Sigmoid colon (tissue), 3 donors: ENCODE results near the gene RIPK1.

ENCODE experiments used
- POLR2A ChIP-seq, 2 donors: fragments of 450-650 bp; IDR thresholded peaks; one replicate each; pipeline ENCODE4 v1.6.1; 2016; ENCODE audit warnings: antibody characterized with exemption in 2 of 2, mild to moderate bottlenecking in 2 of 2, moderate library complexity in 2 of 2
- TF ChIP-seq, protein P1 (sequence below), 4 experiments: fragments of 450-650 bp in 3 of 4; fragments of 200-600 bp in 1 of 4; IDR thresholded peaks; one replicate each; pipeline ENCODE4 v1.5.1; 2016 to 2019; ENCODE audit warnings: antibody characterized with exemption in 4 of 4, mild to moderate bottlenecking in 3 of 4, moderate library complexity in 2 of 4

GRCh38 chr6:3138341-3138740, 70.0 kb downstream of the RIPK1 start:
- TF ChIP-seq, protein P1, sequence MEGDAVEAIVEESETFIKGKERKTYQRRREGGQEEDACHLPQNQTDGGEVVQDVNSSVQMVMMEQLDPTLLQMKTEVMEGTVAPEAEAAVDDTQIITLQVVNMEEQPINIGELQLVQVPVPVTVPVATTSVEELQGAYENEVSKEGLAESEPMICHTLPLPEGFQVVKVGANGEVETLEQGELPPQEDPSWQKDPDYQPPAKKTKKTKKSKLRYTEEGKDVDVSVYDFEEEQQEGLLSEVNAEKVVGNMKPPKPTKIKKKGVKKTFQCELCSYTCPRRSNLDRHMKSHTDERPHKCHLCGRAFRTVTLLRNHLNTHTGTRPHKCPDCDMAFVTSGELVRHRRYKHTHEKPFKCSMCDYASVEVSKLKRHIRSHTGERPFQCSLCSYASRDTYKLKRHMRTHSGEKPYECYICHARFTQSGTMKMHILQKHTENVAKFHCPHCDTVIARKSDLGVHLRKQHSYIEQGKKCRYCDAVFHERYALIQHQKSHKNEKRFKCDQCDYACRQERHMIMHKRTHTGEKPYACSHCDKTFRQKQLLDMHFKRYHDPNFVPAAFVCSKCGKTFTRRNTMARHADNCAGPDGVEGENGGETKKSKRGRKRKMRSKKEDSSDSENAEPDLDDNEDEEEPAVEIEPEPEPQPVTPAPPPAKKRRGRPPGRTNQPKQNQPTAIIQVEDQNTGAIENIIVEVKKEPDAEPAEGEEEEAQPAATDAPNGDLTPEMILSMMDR (IDR thresholded peaks at IDR 0.05) = no peak
- no peak for TF ChIP-seq POLR2A (IDR thresholded peaks at IDR 0.05)
